Stimulated activated CD8-positive, alpha-beta memory T cell treated with anti-CD3 and anti-CD28 coated beads, Interleukin-15, amount 100 ng/mL, for 1 hour (primary cell): Measurements from ENCODE around the gene MICU1.
"Not testable (repeated sequence)": the region's sequence is repeated elsewhere in the genome, so short reads cannot be mapped to it uniquely, and the experiment has no call there.

ENCODE experiments used
- DNase-seq: peaks from one replicate; pipeline ENCODE4 v3.0.0-alpha.2; 2020; ENCODE audit warnings: low read depth

MICU1 gene

GRCh38 chr10:72445851-72446250, 180.0 kb downstream of the MICU1 start:
- DNase-seq, result no peak

- DNase-seq, result not testable (repeated sequence)
Measured at GRCh38 chr10:72442969-72443368, 182.9 kb downstream of the MICU1 start.

GRCh38 chr10:72435570-72435969, 190.3 kb downstream of the MICU1 start:
- DNase-seq, result no peak

DNA sequence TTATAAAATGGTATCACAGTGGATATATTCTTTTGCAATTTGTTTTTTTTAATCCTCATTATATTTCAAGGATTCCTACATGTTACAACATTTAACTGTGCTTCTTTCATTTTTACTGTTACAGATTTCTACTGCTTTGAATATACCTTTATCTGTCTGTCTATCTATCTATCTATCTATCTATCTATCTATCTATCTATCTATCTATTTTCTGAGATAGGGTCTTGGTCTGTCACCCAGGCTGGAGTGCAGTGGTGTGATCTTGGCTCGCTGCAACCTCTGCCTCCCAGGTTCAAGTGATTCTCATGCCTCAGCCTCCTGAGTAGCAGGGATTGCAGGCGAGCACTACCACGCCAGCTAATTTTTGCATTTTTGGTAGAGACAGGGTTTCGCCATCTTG, 194.9 kb downstream of the MICU1 start:
- DNase-seq, result not testable (repeated sequence)

DNA sequence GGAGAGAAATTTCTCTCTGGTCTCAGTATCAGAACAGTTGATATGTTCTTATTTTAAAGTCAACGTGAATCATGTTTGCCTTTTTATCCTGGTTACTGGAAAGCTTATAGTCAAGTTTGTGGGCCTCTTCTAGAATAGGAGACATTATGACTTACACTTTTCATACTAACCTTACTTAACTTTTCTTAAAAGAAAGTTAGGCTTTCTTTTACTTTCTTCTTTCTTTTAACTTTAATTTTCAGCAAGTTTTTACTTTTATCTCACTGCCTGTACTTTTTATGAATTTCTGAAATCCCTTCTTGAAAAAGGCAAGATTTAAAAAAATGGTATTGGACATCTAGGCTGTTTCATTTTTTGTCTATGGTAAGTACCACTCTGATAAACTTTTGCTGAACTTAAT, 195.9 kb downstream of the MICU1 start:
- DNase-seq, result no peak

DNA sequence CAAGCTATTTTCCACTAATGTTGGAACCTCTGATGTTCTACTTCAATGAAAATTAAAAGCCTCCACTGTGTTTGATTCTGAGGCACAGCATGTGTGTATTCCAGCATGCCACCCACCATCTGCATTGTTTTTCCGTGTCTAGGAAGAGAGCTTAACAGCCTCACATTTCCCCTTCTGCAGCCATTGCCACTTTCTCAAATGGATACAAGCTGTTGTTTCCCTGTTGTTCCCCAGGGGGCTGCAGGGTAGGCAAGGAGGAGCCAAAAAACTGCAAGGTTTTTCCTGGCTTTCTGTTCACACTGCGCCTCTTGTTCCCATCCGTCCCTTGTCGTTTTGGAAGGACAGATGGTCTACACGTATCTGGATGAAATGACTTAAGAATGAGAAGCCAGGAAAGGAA, 198.9 kb downstream of the MICU1 start:
- no peak for DNase-seq

DNA sequence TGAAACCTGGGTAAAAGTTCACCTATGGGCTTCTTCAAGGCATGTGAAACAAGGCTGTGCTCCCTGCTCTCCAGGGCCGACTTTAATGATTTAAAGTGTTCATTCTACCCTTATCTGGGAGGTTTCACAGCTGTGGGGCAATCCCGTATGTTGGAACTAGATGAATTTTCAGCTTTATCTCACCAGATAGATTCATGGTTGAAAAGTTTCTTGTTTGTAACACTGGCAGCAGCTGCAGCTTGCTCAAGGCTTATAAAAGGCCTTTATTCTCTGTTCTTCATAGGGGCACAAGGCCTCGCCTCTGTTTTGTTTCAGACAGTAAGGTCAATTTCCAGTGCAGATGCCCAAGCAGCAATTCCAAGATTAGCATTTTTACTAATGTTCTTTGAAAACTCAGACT, 200.7 kb downstream of the MICU1 start:
- DNase-seq, result no peak

DNA sequence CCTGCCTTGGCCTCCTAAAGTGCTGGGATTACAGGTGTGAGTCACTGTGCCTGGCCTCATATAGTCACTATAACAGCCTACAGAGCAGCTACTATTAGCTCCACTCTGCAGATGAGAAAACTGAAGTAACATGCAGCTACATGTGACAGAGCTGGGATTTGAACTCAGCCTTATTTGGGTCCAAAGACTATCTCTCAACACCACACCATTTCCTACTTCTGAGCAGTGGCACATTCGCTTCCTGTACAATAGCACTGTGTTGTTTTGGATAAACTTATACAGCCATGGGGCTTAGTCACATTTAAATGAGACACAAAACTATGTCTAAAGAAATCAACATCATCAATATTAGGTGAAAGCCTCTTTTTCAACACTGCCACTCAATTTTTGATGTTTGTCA, 201.3 kb downstream of the MICU1 start:
- DNase-seq, result no peak

DNA sequence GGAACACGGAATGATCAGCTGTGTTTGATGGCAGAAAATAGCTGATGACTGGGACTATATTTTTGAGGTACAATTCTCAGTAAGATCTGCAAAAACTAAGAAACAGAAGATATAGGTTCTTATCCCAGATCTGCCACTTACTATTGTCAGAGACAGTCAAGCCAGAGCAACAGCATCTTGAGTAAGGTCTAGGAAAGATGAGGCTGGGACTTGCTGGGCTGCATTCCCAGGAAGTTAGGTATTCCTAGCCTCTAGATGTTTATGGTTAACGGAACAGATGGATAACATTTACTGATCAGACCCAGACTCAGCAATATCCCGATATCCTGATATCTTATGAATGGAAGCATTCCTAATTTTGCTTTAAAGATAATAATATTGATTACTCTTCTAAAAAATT, 202.5 kb downstream of the MICU1 start:
- DNase-seq, result no peak

GRCh38 chr10:72421885-72422540, 203.9 kb downstream of the MICU1 start:
- no peak for DNase-seq

DNA sequence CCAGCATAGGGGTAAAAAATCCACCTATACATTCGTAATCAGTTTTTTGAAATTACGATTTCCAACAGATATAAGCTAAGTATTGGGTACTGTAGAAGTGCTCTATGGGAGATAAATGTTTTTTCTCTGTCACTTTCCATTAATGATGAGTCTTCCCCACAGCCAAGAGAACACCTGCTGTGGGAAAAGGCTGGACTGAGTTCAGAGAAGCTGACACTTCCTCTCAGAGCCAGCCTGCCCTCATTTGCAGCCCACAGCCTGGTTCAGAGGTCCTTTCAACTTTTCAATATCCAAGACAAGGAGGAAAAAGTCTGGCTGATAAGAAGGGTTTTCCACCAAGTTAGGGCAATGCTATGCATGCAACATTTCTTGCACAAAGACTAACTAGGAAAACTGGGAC, 206.6 kb downstream of the MICU1 start:
- DNase-seq, result no peak

GRCh38 chr10:72418679-72419078, 207.2 kb downstream of the MICU1 start:
- DNase-seq, result no peak

DNA sequence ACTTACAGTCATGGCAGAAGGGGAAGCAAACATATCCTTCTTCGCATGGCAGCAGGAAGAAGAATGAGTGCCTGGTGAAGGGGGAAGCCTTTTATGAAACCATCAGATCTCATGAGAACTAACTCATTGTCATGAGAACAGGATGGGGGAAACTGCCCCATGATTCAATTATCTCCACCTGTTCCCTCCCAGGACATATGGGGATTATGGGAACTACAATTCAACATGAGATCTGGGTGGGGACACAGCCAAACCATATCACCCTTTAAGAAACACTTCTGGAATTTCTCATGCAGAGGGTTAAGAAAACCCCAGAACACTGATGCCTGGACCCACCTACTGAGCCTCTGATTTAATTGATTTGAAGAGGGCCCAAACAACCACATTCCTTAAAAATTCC, 207.9 kb downstream of the MICU1 start:
- no peak for DNase-seq

DNA sequence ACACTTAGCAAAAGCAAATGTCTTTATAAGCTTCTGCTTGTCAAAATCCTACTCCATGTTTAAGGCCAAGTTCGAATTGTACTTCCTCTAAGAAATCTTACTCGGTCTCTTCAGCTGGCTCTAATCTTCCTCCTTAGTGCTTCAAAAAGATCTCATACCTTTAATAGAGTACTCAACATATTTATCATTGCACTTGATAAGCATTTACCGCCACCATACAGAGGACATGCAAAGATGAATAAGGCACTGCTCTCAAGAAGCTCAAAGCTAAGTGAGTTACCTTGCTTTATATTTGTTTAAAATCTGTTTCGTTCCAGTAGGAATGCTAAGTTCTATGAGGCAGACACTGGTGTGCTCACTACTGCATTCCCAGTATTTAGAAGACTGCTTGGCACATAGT, 209.2 kb downstream of the MICU1 start:
- no peak for DNase-seq

- no peak for DNase-seq
Measured at GRCh38 chr10:72414642-72415041, 211.2 kb downstream of the MICU1 start.

- no peak for DNase-seq
Measured at GRCh38 chr10:72409167-72409566, 216.7 kb downstream of the MICU1 start.

DNA sequence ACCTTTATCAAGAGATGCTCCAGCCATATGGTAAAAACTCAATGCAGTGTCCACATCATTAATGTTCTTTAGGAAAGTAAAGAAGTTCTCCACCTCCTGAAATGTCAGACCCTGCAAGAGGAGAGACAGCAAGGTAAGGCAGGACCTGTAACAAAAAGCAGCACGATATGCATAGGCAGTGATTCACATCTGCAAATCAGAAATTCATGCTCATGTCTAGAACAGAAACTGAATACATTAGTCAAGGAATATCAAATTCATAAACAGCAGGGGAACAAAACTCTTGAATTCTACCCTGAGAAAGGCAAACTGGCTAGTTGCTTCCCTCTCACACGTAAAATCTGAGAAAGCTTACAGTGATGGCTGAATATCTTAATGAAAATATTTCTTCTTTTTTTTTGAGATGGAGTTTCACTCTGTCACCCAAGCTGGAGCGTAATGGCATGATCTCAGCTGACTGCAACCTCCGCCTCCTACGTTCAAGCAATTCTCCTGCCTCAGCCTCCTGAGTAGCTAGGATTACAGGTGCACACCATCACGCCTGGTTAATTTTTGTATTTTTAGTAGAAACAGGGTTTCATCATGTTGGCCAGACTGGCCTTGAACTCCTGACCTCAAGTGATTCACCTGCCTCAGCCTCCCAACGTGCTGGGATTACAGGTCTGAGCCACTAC, 217.8 kb downstream of the MICU1 start:
- DNase-seq, result no peak

DNA sequence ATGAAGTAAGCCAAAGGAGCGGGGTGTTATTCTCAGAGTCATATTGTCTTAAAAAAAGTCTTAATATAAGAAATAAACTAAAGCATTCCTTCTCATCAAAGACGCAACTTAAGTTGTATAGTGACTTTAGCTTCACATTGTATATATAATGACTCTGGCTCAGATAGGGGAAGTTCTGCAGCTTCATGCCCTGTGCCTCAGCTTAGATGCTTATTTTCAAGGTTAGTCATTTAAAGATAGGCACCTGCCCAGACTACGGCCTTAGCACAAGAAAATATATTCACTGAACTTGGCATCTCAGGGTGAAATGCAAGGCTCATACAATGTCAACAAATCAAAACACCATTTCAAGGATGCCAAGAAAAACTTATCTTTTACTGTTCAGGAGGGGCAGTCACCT, 218.4 kb downstream of the MICU1 start:
- no peak for DNase-seq

- DNase-seq, result not testable (repeated sequence)
Measured at GRCh38 chr10:72395581-72395980, 230.3 kb downstream of the MICU1 start.

DNA sequence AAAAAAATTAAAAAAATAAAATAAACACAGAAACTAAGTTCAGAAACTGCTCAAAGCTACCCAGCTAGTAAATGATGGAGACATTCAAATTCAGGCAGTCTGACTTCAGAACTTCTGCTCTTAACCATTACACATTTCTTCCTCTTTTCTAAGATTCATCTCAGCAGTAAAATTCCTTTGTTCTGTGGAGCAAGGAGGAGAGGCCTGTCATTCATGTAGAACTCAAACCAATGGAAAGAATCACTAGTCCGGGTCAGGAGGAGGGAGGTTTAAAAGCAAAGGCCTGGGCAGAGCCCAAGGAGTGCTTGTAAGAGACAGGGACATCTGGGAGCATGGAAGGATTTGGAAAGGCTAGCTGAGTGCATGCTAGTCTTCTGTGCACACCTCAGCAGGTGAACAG, 233.3 kb downstream of the MICU1 start:
- no peak for DNase-seq

- no peak for DNase-seq
Measured at GRCh38 chr10:72390764-72391163, 235.1 kb downstream of the MICU1 start.

DNA sequence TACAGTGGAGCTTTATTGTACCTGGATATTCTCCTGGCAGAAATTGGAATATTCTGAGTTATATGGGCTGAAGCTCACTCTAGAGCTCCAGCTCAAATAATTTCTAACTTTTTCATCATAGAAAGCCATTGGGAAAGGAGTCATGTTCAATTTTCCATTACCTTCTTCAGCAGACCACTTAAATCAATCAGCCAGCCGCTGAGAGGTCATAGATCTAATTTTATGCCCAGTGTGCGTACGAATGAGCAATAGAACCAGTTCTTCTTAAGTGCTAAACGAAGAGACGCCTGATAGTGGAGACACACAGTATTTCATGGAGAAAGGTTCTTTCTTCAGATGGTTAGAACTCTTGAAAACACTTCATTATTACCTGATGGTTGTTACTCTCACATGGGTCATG, 236.2 kb downstream of the MICU1 start:
- no peak for DNase-seq

- DNase-seq, result no peak
Measured at GRCh38 chr10:72389014-72389413, 236.9 kb downstream of the MICU1 start.

- DNase-seq, result no peak
Measured at GRCh38 chr10:72388062-72388461, 237.8 kb downstream of the MICU1 start.
